K562 (cell line): Measurements from ENCODE around the gene PTK6. TPM values are rescaled to one million over a fixed set of nuclear protein-coding genes. Genes with fewer than 3 reads are reported as not detected.

Experiments
- ADNP ChIP-seq: fragments of 200-800 bp; sonication (Bioruptor generic); IDR thresholded peaks from 2 replicates; pipeline ENCODE4 v1.6.1; 2016; ENCODE audit warnings: missing genetic modification characterization, missing compliant biosample characterization
- ATF1 ChIP-seq, 2 experiments: fragments of 450-650 bp in 1 of 2; IDR thresholded peaks; 2 replicates each; pipeline ENCODE4 v1.6.1; 2016; ENCODE audit warnings: missing compliant biosample characterization in 1 of 2, missing genetic modification characterization in 1 of 2
- CREB1 ChIP-seq, 2 experiments: sonication (generic) in 1 of 2; formaldehyde crosslinking in 1 of 2; IDR thresholded peaks; 2 replicates each; pipeline versions ENCODE4 v1.6.1 to v1.8.0; 2012 to 2022; ENCODE audit warnings: inconsistent platforms in 1 of 2, mild to moderate bottlenecking in 1 of 2, missing genetic modification reagents in 1 of 2, moderate library complexity in 1 of 2
- FOXJ2 ChIP-seq: fragments of 200-800 bp; sonication (Bioruptor generic); IDR thresholded peaks from 2 replicates; pipeline ENCODE4 v1.6.1; 2016; ENCODE audit warnings: missing genetic modification characterization, missing compliant biosample characterization
- HDAC1 ChIP-seq, 2 experiments: fragments of 450-650 bp; IDR thresholded peaks; 2 replicates each; pipeline ENCODE4 v1.6.1; 2016 to 2017; ENCODE audit warnings: inconsistent platforms in 1 of 2, mild to moderate bottlenecking in 1 of 2, moderate library complexity in 1 of 2
- HLTF ChIP-seq: fragments of 450-650 bp; IDR thresholded peaks from 2 replicates; pipeline ENCODE4 v1.6.1; 2016
- KLF13 ChIP-seq: fragments of 450-650 bp; IDR thresholded peaks from 2 replicates; pipeline ENCODE4 v1.6.1; 2016; ENCODE audit warnings: missing genetic modification characterization, low read depth, mild to moderate bottlenecking, missing compliant biosample characterization, moderate library complexity, borderline replicate concordance
- MCM3 ChIP-seq: fragments of 450-650 bp; IDR thresholded peaks from 2 replicates; pipeline ENCODE4 v1.6.1; 2016
- NBN ChIP-seq: fragments of 450-650 bp; IDR thresholded peaks from 2 replicates; pipeline ENCODE4 v1.6.1; 2016; ENCODE audit warnings: low read depth, mild to moderate bottlenecking
- PML ChIP-seq: IDR thresholded peaks from 2 replicates; pipeline ENCODE4 v1.6.1; 2012; ENCODE audit warnings: low read length, inconsistent platforms
- RBM14 ChIP-seq: fragments of 200-400 bp; formaldehyde crosslinking; IDR thresholded peaks from 2 replicates; pipeline ENCODE4 v1.6.1; 2018; ENCODE audit warnings: low read depth, mild to moderate bottlenecking, low read length, moderate library complexity, borderline replicate concordance; ENCODE audit not compliant: insufficient read depth
- RCOR1 ChIP-seq, 2 experiments: IDR thresholded peaks; 2 replicates each; pipeline ENCODE4 v1.6.1; 2012; ENCODE audit warnings: low read depth in 2 of 2, low read length in 2 of 2, borderline replicate concordance in 1 of 2, improper control_type of control experiment in 1 of 2
- SAFB2 ChIP-seq: fragments of 200-400 bp; formaldehyde crosslinking; IDR thresholded peaks from 2 replicates; pipeline ENCODE4 v1.6.1; 2018; ENCODE audit warnings: borderline replicate concordance, low read length, low read depth, moderate library complexity; ENCODE audit not compliant: severe bottlenecking
- SIN3B ChIP-seq: fragments of 450-650 bp; IDR thresholded peaks from 2 replicates; pipeline ENCODE4 v1.6.1; 2017; ENCODE audit warnings: low read depth, mild to moderate bottlenecking, moderate library complexity
- SMARCC2 ChIP-seq: fragments of 450-650 bp; IDR thresholded peaks from 2 replicates; pipeline ENCODE4 v1.6.1; 2017; ENCODE audit warnings: antibody characterized with exemption, moderate library complexity, mild to moderate bottlenecking, low read depth
- SREBF2 ChIP-seq: sonication (generic); formaldehyde crosslinking; IDR thresholded peaks from 2 replicates; pipeline ENCODE4 v1.4.0; 2020; ENCODE audit warnings: mild to moderate bottlenecking, missing genetic modification reagents
- SUPT5H ChIP-seq: fragments of 450-650 bp; IDR thresholded peaks from 2 replicates; pipeline ENCODE4 v1.6.1; 2016
- ZNF133 ChIP-seq: fragments of 250-450 bp; sonication (Bioruptor Pico); IDR thresholded peaks from 2 replicates; pipeline ENCODE4 v1.4.0; 2020; ENCODE audit warnings: mild to moderate bottlenecking
- ZNF224 ChIP-seq: sonication (generic); formaldehyde crosslinking; IDR thresholded peaks from 2 replicates; pipeline ENCODE4 v1.8.0; 2022; ENCODE audit warnings: mild to moderate bottlenecking, missing genetic modification reagents
- ZNF507 ChIP-seq: conservative IDR thresholded peaks from 2 replicates; pipeline ENCODE4 v1.6.1; 2017; ENCODE audit warnings: missing genetic modification characterization, missing compliant biosample characterization
- polyA plus RNA-seq, 8 experiments: library from polyadenylated mRNA; depleted of rRNA in 4 of 8; stranded (reverse) in 5 of 8; unstranded in 3 of 8; fragments of >200 nt; fragmentation: Nextera tagmentation in 2 of 8; fragmentation: Illumina TruSeq in 1 of 8; extraction: Ambion mirVana in 2 of 8; extraction: Trizol in 1 of 8; gene quantifications; 2 replicates each; pipeline versions ENCODE4 v1.2.1 to v1.2.3, GENCODE V29; 2011 to 2014; ENCODE audit warnings: inconsistent platforms in 1 of 8, missing spikeins in 1 of 8
- total RNA-seq, 7 experiments: library from RNA; depleted of rRNA in 6 of 7; stranded (reverse); fragments of >200 nt in 6 of 7; fragmentation: Illumina TruSeq in 2 of 7; extraction: Trizol in 2 of 7; gene quantifications; 2 replicates each; pipeline versions ENCODE4 v1.2.1 to v1.2.3, GENCODE V29; 2011 to 2021; ENCODE audit warnings: low replicate concordance in 1 of 7
- TF ChIP-seq, protein P1 (sequence below): fragments of 250-450 bp; sonication (Bioruptor Pico); IDR thresholded peaks from 2 replicates; pipeline ENCODE4 v1.8.0; 2022; ENCODE audit warnings: moderate library complexity, mild to moderate bottlenecking, inconsistent platforms
- TF ChIP-seq, protein P2 (sequence below): sonication (generic); formaldehyde crosslinking; IDR thresholded peaks from 2 replicates; pipeline ENCODE4 v1.8.1; 2023; ENCODE audit warnings: missing genetic modification reagents, mild to moderate bottlenecking, borderline replicate concordance
- TF ChIP-seq, protein P3 (sequence below): sonication (generic); formaldehyde crosslinking; IDR thresholded peaks from 2 replicates; pipeline ENCODE4 v1.8.0; 2022; ENCODE audit warnings: mild to moderate bottlenecking, missing genetic modification reagents

PTK6 gene
- total and polyA plus RNA-seq, 9 of the 15 experiments (the other 6 are each of a cell fraction or from before 2014, with no cell fraction given), result 0.07 TPM; not detected in 8

DNA sequence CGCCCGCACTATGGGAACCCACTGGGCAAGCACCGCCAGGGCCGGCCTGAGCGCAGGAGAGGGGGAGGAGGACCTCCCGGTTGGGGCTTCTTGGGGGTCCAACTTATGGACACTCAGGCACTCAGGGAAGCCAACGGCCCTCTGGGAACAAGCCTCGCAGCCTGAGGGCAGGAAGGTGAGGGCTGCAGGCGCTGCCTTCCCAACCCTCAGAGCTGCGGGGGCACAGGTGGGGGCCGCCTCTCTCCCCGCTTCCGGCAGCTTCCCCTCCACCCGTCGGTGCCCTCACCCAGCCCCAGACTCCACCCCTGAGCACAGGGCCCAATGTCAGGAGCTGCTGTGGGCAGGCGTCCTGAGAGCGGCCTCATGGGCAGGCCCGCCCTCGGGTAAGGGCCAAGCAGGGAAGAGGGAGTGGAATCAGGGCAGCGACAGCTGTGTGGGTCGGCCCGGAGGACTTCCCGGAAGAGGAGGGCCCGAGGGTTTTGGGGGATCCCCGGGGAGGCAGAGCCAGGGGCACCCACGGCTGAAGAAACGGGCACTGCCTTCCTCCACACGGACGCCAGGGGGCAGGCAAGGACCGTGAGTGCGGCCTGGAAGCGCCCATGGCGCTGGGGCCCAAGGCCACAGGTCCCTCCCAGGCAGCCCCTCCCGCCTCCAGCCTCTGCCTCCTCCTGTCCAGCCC, 488 bp upstream of the PTK6 start (continued):
- TF ChIP-seq, protein P1, sequence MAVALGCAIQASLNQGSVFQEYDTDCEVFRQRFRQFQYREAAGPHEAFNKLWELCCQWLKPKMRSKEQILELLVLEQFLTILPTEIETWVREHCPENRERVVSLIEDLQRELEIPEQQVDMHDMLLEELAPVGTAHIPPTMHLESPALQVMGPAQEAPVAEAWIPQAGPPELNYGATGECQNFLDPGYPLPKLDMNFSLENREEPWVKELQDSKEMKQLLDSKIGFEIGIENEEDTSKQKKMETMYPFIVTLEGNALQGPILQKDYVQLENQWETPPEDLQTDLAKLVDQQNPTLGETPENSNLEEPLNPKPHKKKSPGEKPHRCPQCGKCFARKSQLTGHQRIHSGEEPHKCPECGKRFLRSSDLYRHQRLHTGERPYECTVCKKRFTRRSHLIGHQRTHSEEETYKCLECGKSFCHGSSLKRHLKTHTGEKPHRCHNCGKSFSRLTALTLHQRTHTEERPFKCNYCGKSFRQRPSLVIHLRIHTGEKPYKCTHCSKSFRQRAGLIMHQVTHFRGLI (CRISPR knock-in tag), result no peak
- TF ChIP-seq NBN (no peak), FOXJ2 (no peak), MCM3 (no peak), ZNF133 (no peak), HDAC1 (IDR thresholded peaks at IDR 0.05) (no peak), ZNF507 (tag) (no peak), SUPT5H (no peak), ATF1 (CRISPR knock-in tag; IDR thresholded peaks at IDR 0.05) (no peak), ATF1 (tag; IDR thresholded peaks at IDR 0.05) (no peak), ADNP (tag) (no peak), SMARCC2 (no peak), SAFB2 (no peak), RCOR1 (IDR thresholded peaks at IDR 0.05; ENCODE audit: borderline replicate concordance in 1 of 2, low read depth in 2 of 2, low read length in 2 of 2) (no peak), PML (no peak), CREB1 (IDR thresholded peaks at IDR 0.05) (no peak), CREB1 (CRISPR knock-in tag; IDR thresholded peaks at IDR 0.05) (no peak), KLF13 (no peak), HLTF (no peak), RBM14 (no peak), SREBF2 (CRISPR knock-in tag) (no peak), SIN3B (no peak), ZNF224 (CRISPR knock-in tag) (no peak)
- TF ChIP-seq, protein P2, sequence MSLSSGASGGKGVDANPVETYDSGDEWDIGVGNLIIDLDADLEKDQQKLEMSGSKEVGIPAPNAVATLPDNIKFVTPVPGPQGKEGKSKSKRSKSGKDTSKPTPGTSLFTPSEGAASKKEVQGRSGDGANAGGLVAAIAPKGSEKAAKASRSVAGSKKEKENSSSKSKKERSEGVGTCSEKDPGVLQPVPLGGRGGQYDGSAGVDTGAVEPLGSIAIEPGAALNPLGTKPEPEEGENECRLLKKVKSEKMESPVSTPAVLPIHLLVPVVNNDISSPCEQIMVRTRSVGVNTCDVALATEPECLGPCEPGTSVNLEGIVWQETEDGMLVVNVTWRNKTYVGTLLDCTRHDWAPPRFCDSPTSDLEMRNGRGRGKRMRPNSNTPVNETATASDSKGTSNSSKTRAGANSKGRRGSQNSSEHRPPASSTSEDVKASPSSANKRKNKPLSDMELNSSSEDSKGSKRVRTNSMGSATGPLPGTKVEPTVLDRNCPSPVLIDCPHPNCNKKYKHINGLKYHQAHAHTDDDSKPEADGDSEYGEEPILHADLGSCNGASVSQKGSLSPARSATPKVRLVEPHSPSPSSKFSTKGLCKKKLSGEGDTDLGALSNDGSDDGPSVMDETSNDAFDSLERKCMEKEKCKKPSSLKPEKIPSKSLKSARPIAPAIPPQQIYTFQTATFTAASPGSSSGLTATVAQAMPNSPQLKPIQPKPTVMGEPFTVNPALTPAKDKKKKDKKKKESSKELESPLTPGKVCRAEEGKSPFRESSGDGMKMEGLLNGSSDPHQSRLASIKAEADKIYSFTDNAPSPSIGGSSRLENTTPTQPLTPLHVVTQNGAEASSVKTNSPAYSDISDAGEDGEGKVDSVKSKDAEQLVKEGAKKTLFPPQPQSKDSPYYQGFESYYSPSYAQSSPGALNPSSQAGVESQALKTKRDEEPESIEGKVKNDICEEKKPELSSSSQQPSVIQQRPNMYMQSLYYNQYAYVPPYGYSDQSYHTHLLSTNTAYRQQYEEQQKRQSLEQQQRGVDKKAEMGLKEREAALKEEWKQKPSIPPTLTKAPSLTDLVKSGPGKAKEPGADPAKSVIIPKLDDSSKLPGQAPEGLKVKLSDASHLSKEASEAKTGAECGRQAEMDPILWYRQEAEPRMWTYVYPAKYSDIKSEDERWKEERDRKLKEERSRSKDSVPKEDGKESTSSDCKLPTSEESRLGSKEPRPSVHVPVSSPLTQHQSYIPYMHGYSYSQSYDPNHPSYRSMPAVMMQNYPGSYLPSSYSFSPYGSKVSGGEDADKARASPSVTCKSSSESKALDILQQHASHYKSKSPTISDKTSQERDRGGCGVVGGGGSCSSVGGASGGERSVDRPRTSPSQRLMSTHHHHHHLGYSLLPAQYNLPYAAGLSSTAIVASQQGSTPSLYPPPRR (CRISPR knock-in tag), result no peak
- TF ChIP-seq, protein P3, sequence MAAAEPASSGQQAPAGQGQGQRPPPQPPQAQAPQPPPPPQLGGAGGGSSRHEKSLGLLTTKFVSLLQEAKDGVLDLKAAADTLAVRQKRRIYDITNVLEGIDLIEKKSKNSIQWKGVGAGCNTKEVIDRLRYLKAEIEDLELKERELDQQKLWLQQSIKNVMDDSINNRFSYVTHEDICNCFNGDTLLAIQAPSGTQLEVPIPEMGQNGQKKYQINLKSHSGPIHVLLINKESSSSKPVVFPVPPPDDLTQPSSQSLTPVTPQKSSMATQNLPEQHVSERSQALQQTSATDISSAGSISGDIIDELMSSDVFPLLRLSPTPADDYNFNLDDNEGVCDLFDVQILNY (CRISPR knock-in tag), result no peak
